GM12873 (cell line): ENCODE measurements around the gene AJUBA.

Experiments
- CTCF ChIP-seq: IDR thresholded peaks from 2 replicates; pipeline ENCODE4 v1.5.1; 2012; ENCODE audit warnings: low read depth, mild to moderate bottlenecking, moderate library complexity, low read length, control low read depth; ENCODE audit not compliant: insufficient read depth; ENCODE audit errors: missing control alignments

The AJUBA gene

DNA sequence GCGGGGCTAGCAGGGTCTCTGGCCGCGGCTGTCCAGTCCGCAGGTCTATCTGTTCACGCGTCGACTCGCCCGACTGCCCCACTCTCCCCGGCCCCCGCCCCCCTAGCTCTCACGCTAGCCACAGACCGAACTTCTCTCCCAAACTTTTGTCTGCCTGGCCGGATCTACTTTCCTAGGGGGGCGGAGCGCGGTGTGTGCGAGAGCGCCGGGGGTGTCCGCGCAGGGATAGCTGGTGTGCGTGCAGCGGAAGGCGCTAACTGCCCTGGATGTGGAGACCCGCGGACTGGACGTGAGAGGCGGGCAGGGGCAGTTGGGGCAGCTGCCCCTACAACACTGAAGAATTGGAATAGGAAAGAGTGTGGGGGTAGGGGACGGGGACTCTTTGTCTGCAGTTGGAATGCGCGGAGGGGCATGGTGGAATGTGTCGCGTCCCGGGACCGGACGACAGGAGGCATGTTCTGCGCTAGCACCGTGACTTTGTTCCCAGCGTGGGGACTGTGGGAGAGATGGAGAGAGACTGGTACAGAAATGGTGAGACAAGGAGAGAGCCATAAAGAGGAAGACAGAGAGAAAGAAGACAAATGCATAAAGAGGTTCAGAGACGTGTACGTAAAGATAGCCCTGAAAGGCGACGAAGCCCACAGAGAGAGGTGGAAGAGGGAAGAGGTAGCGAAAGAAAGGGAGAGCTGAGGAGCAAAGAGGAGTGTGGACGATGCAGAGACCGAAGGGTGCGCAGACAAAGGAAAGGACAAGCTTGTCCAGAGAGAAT lies at the start of gene AJUBA:
Gene AJUBA (minus strand): TSS at position 75 of the 769 bp plus-strand sequence. CDS start 285 bp downstream, outside the sequence.
- no peak for TF ChIP-seq CTCF

DNA sequence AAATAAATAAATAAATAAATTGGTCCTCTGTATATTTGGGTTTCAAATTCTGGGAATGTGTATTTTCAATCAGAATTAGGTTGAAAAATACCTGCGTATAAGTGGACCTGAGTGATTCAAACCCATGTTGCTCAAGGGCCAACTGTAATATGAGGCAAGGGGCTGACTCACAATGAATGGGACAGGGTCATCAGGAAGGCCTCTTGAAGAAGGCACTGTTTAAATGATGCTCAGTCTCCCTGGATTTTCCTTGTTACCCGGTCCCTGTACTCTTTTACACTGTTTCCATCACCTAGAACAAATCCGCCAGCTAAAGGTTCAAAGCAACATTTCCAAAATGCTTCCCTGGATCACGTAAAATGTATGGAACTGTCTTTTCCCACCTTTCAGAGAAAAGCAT lies 48.6 kb upstream of the AJUBA start:
- no peak for TF ChIP-seq CTCF

GRCh38 chr14:23028799-23029198 lies 46.4 kb upstream of the AJUBA start:
- no peak for TF ChIP-seq CTCF

DNA sequence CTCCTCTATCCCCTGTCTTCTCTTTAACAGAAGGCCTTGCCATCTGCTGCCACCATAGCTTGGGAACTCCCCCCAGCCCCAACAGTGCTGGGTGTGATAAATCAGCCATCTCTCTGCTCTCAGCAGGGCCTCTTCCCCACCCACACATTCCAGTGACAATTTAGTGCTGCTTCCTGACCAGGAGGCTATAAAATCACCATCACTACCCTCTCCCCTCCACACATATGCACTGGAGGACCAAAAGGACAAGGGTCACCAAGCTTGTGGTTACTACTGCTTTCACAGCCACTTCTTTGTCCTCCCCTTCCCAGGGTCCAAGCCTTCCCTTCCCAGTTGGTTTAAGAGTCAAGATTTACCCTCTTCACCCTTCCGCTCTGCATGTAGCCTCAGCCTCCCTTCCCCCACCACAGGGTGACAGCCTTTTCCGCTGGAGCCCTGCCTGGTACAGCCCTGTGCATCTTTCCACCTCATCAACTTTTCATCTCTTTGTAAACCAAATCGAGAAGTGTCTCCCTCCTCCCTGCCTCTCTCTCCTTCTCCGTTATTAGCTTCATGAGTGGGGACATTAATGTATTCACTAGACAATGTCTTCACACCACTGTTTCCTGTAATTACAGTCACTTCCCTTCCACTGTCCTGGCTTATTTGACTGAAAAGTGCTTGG lies 42.9 kb upstream of the AJUBA start:
- no peak for TF ChIP-seq CTCF

DNA sequence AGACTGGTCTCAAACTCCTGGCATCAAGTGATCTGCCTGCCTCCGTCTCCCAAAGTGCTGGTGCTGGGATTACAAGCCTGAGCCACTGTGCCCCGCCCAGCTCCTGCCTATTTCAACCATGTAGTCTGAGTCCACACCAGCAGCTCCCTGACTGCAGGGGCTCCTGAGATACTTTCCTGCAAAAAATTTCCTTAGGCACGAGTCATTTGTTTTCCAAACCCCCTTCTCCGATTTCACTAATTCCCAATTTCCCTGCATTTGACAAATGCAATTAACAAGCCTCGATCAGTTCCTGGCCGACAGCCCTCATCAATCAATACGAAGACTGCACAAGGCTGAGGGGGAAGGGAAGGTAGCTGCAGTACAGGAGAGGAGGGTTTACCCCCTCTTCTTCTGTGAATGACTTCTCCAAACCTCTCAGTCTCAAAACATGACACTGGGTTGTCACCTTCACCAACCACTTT lies 42.3 kb upstream of the AJUBA start:
- TF ChIP-seq CTCF = no peak

DNA sequence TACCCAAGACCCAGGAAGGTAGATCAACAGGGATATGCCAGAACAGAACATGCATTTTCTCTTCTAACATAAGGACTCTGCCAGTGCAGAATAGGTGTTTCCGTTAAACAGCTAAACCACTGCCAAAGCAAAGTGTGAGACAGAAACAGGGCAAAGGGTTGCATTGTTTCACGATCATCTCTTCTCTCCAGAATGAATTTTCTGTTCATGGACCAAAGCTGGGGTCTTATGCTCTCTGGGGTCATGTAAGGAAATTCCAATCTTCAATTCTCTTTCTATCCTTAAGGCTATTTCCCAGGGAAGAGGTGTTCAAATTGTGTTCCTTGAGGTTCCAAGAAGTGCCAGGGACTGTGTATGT lies 41.4 kb upstream of the AJUBA start:
- no peak for TF ChIP-seq CTCF

GRCh38 chr14:23023022-23023794 lies 40.9 kb upstream of the AJUBA start:
- TF ChIP-seq CTCF = no peak
